ENCODE results near the gene FILIP1.

The FILIP1 gene

GRCh38 chr6:75337835-75338580 is 155.6 kb downstream of the FILIP1 start:
- Histone ChIP-seq H3K4me1 (ENCODE audit: control insufficient read depth, insufficient read depth, low read length) (peaks cover 26% of the 10 kb centered on the region), H3K9ac (ENCODE audit: low read depth, low read length) (no peak overlapping the region), H3K9me3 (ENCODE audit: control insufficient read depth, insufficient read depth, low read length) (no peaks in the 10 kb centered on the region), H3K36me3 (ENCODE audit: control insufficient read depth, insufficient read depth, low read length) (no peaks in the 10 kb centered on the region), H3K27me3 (ENCODE audit: control insufficient read depth, insufficient read depth, low read length) (no peaks in the 10 kb centered on the region), H3K4me3 (ENCODE audit: low read depth, low read length) (no peak overlapping the region)

- H3K4me3 ChIP-seq (ENCODE audit: low read depth, low read length) = peak overlapping the region; percentile 39
- H3K9ac ChIP-seq (ENCODE audit: low read depth, low read length) = no peak overlapping the region
- peaks cover 33% of the 10 kb centered on the region for H3K4me1 ChIP-seq (ENCODE audit: control insufficient read depth, insufficient read depth, low read length)
- H3K36me3 ChIP-seq (ENCODE audit: control insufficient read depth, insufficient read depth, low read length) = no peaks in the 10 kb centered on the region
- no peaks in the 10 kb centered on the region for H3K27me3 ChIP-seq (ENCODE audit: control insufficient read depth, insufficient read depth, low read length)
- H3K9me3 ChIP-seq (ENCODE audit: control insufficient read depth, insufficient read depth, low read length) = no peaks in the 10 kb centered on the region
Measured at GRCh38 chr6:75334266-75335040, 159.1 kb downstream of the FILIP1 start.

- Histone ChIP-seq H3K4me3 (ENCODE audit: low read depth, low read length) (peak overlapping the region; percentile 39), H3K36me3 (ENCODE audit: control insufficient read depth, insufficient read depth, low read length) (no peaks in the 10 kb centered on the region), H3K27me3 (ENCODE audit: control insufficient read depth, insufficient read depth, low read length) (no peaks in the 10 kb centered on the region), H3K9me3 (ENCODE audit: control insufficient read depth, insufficient read depth, low read length) (no peaks in the 10 kb centered on the region), H3K4me1 (ENCODE audit: control insufficient read depth, insufficient read depth, low read length) (peaks cover 33% of the 10 kb centered on the region), H3K9ac (ENCODE audit: low read depth, low read length) (no peak overlapping the region)
Measured at GRCh38 chr6:75333676-75334200, 159.9 kb downstream of the FILIP1 start.

GRCh38 chr6:75331151-75331550 is 162.4 kb downstream of the FILIP1 start:
- Histone ChIP-seq H3K9me3 (ENCODE audit: control insufficient read depth, insufficient read depth, low read length) (no peaks in the 10 kb centered on the region), H3K27me3 (ENCODE audit: control insufficient read depth, insufficient read depth, low read length) (no peaks in the 10 kb centered on the region), H3K4me3 (ENCODE audit: low read depth, low read length) (no peak overlapping the region), H3K9ac (ENCODE audit: low read depth, low read length) (no peak overlapping the region), H3K4me1 (ENCODE audit: control insufficient read depth, insufficient read depth, low read length) (peaks cover 30% of the 10 kb centered on the region), H3K36me3 (ENCODE audit: control insufficient read depth, insufficient read depth, low read length) (no peaks in the 10 kb centered on the region)

GRCh38 chr6:75329703-75330102 is 163.9 kb downstream of the FILIP1 start:
- no peaks in the 10 kb centered on the region for H3K27me3 ChIP-seq (ENCODE audit: control insufficient read depth, insufficient read depth, low read length)
- no peak overlapping the region for H3K4me3 ChIP-seq (ENCODE audit: low read depth, low read length)
- H3K36me3 ChIP-seq (ENCODE audit: control insufficient read depth, insufficient read depth, low read length) = no peaks in the 10 kb centered on the region
- no peak overlapping the region for H3K9ac ChIP-seq (ENCODE audit: low read depth, low read length)
- peaks cover 17% of the 10 kb centered on the region for H3K4me1 ChIP-seq (ENCODE audit: control insufficient read depth, insufficient read depth, low read length)
- no peaks in the 10 kb centered on the region for H3K9me3 ChIP-seq (ENCODE audit: control insufficient read depth, insufficient read depth, low read length)

- Histone ChIP-seq H3K9me3 (ENCODE audit: control insufficient read depth, insufficient read depth, low read length) (no peaks in the 10 kb centered on the region), H3K4me3 (ENCODE audit: low read depth, low read length) (no peak overlapping the region), H3K36me3 (ENCODE audit: control insufficient read depth, insufficient read depth, low read length) (no peaks in the 10 kb centered on the region), H3K27me3 (ENCODE audit: control insufficient read depth, insufficient read depth, low read length) (no peaks in the 10 kb centered on the region), H3K4me1 (ENCODE audit: control insufficient read depth, insufficient read depth, low read length) (peaks cover 11% of the 10 kb centered on the region), H3K9ac (ENCODE audit: low read depth, low read length) (no peak overlapping the region)
Measured at GRCh38 chr6:75327807-75328206, 165.8 kb downstream of the FILIP1 start.

- peaks cover 8% of the 10 kb centered on the region for H3K4me1 ChIP-seq (ENCODE audit: control insufficient read depth, insufficient read depth, low read length)
- H3K9me3 ChIP-seq (ENCODE audit: control insufficient read depth, insufficient read depth, low read length) = no peaks in the 10 kb centered on the region
- H3K4me3 ChIP-seq (ENCODE audit: low read depth, low read length) = no peak overlapping the region
- no peaks in the 10 kb centered on the region for H3K36me3 ChIP-seq (ENCODE audit: control insufficient read depth, insufficient read depth, low read length)
- no peaks in the 10 kb centered on the region for H3K27me3 ChIP-seq (ENCODE audit: control insufficient read depth, insufficient read depth, low read length)
- no peak overlapping the region for H3K9ac ChIP-seq (ENCODE audit: low read depth, low read length)
Measured at GRCh38 chr6:75326557-75327258, 166.9 kb downstream of the FILIP1 start.

- Histone ChIP-seq H3K4me1 (ENCODE audit: control insufficient read depth, insufficient read depth, low read length) (peaks cover 4% of the 10 kb centered on the region), H3K9me3 (ENCODE audit: control insufficient read depth, insufficient read depth, low read length) (no peaks in the 10 kb centered on the region), H3K27me3 (ENCODE audit: control insufficient read depth, insufficient read depth, low read length) (no peaks in the 10 kb centered on the region), H3K4me3 (ENCODE audit: low read depth, low read length) (no peak overlapping the region), H3K9ac (ENCODE audit: low read depth, low read length) (no peak overlapping the region), H3K36me3 (ENCODE audit: control insufficient read depth, insufficient read depth, low read length) (no peaks in the 10 kb centered on the region)
Measured at GRCh38 chr6:75318900-75319299, 174.7 kb downstream of the FILIP1 start.

GRCh38 chr6:75317503-75318206 is 175.9 kb downstream of the FILIP1 start:
- no peak overlapping the region for H3K4me3 ChIP-seq (ENCODE audit: low read depth, low read length)
- H3K9ac ChIP-seq (ENCODE audit: low read depth, low read length) = no peak overlapping the region
- H3K4me1 ChIP-seq (ENCODE audit: control insufficient read depth, insufficient read depth, low read length) = peaks cover 4% of the 10 kb centered on the region
- H3K27me3 ChIP-seq (ENCODE audit: control insufficient read depth, insufficient read depth, low read length) = no peaks in the 10 kb centered on the region
- H3K36me3 ChIP-seq (ENCODE audit: control insufficient read depth, insufficient read depth, low read length) = no peaks in the 10 kb centered on the region
- H3K9me3 ChIP-seq (ENCODE audit: control insufficient read depth, insufficient read depth, low read length) = no peaks in the 10 kb centered on the region

- H3K36me3 ChIP-seq (ENCODE audit: control insufficient read depth, insufficient read depth, low read length) = no peaks in the 10 kb centered on the region
- H3K9me3 ChIP-seq (ENCODE audit: control insufficient read depth, insufficient read depth, low read length) = no peaks in the 10 kb centered on the region
Measured at GRCh38 chr6:75315978-75316377, 177.6 kb downstream of the FILIP1 start.

More at GRCh38 chr6:75315978-75316377, 177.6 kb downstream of the FILIP1 start:
- no peaks in the 10 kb centered on the region for H3K27me3 ChIP-seq (ENCODE audit: control insufficient read depth, insufficient read depth, low read length)
- no peak overlapping the region for H3K9ac ChIP-seq (ENCODE audit: low read depth, low read length)
- H3K4me1 ChIP-seq (ENCODE audit: control insufficient read depth, insufficient read depth, low read length) = peaks cover 4% of the 10 kb centered on the region
- H3K4me3 ChIP-seq (ENCODE audit: low read depth, low read length) = no peak overlapping the region

Measured in iPS-15b (cell line).